SHP77 treated with DMSO at 0.1 percent for 48 hours (cell line): Measurements from ENCODE around the gene HIPK4.
"Not testable (repeated sequence)": the region's sequence is repeated elsewhere in the genome, so short reads cannot be mapped to it uniquely, and the experiment has no call there.

Experiments
- DNase-seq: peaks from one replicate; lab custom pipeline; 2025; lab: John Stamatoyannopoulos, UW

HIPK4 gene

DNA sequence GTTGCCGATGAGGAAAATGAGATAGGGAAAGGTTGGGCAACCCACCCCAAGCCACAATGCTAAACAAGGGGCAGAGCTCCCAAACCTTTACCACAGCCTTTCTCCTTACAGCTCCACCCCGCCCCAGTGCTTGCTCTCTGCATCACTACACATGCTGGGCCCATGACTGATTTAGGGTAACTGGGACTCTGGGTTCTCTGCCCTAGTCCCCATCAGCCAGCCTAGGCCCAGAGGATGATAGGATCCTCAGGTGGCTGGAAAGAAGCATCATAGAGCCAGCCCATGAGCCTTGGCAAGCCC, 53.4 kb downstream of the HIPK4 start:
- no peak for DNase-seq

DNA sequence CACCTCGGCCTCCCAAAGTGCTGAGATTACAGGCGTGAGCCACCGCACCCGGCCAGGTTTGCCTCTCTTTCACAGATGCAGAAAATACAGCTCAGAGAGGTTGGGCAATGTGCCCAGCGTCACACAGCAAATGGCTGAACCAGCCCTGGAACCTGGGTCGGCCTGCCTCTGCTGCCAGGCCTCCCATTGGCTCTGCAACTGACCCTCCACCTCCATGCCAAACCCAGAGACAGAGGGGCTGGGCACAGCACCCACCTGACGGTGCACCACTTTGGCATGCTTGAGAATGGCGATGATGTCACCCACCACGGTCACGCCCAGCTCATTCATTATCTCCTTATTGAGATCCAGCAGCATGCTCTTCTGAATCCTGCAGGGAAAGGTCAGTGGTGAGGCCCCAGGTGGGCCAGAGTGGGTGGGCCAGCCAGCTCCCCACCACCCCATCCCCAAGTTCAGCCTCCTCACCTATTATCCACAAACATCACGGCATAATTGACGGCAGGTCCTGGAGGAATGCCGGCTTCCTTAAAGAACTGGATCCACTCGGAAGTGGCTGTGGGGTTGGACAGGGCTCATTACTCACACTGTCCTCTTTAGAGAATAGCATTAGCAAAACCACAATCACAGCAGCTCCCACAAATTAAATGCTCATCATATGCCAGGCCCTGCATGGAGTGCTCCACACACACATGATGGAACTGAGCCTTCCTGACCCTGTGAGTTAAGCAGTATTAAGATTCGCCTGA, 54.0 kb downstream of the HIPK4 start:
- no peak for DNase-seq

DNA sequence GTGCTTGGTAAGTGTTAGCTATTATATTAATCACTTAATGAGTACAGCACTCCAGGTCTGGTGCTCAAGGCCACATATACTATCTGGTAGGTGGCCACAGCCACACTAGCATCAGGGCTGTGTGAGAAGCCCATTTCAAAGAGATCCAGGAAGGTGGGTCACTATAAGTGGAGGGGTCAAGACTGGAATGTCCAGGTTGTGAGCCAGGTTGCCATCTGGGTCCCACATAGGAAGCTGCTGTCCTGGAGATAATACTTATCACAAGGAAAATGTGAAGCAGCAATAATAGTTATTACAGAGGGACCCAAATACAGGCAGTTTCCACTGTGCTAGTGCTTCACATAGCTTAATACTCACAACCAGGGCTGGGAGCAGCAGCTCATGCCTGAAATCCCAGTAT, 54.9 kb downstream of the HIPK4 start:
- no peak for DNase-seq

DNA sequence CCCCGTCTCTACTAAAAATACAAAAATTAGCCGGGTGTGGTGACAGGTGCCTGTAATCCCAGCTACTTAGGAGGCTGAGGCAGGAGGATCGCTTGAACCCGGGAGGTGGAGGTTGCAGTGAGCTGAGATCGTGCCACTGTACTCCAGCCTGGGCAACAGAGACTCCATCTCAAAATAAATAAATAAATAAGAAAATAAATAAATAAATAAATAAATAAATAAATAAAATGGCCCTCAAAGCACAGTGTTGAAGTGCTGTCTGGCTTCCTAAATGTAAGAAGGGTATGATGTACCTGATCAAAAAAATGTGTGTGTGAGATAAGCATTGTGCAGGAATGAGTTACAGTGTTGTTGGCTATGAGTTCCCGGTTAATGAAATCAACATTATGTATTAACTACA, 56.9 kb downstream of the HIPK4 start:
- DNase-seq = not testable (repeated sequence)

DNA sequence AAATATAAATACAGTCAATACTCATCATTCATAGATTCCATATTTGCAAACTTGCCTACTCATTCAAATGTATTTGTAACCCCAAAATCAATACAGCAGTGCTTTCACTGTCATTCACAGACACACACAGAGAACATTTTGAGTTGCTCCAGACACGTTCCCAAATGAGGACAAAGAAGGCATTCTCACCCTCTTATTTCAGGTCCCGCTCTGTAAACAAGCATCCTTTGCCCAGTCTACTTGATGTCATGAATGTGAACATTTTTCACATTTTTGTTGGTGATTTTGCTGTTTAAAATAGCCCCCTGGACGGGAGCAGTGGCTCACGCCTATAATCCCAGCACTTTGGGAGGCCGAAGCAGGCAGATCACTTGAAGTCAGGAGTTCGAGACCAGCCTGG, 57.3 kb downstream of the HIPK4 start:
- DNase-seq = no peak

DNA sequence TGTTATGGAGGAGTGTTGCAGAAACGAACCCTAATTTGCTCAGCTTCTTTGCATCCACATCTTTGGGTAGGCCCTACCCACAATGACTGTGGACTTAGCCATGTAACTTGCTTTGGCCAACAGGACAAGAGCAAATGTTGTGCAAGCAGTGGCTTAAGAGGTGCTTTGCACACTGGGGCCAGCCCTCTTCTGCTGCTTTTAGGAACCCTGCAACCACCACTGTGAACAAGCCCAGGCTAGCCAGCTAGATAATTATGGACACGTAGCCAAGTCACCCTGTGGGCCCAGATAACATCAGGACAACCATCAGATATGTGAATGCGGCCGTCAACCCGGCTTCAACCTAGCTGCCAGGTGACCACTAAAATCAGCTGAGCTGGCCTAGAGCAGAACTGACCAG, 58.9 kb downstream of the HIPK4 start:
- DNase-seq = no peak
